ENCODE measurements around the gene SOBP. TPM values are rescaled to one million over a fixed set of nuclear protein-coding genes. Genes with fewer than 3 reads are reported as not detected.

The SOBP gene
- total RNA-seq, 1 experiment from 2014 or later, result 10.1 TPM

DNA sequence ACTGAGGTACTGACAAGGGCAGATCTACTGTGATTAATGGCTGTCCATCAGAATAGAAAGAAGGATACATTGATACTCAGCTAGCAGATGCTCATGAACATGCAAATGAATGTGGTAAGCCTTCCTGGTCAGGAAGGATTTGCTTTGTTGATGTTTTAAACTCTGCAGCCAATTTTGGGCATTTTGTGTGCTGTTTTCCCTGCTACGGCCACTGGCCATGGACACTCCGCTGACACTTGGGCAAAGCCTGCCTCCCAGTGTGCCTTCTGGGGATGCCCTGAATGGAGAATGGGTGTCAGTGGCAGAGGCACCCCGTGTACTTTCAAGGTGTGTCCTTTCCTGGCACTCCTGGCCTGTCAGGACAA, 113.1 kb downstream of the SOBP start:
- POLR2A ChIA-PET, result no interaction called here
- no peaks in the 10 kb centered on the region for H3K27me3 Mint-ChIP-seq (ENCODE audit: low read depth)
- H3K4me3 Mint-ChIP-seq, result no peak overlapping the region
- CTCF ChIA-PET, result no interaction called here
- no peak for DNase-seq (ENCODE audit: low spot score)
- peaks cover 74% of the 10 kb centered on the region for H3K4me1 Mint-ChIP-seq
- TF ChIP-seq RELA (CRISPR knock-in tag; IDR thresholded peaks at IDR 0.05; ENCODE audit: borderline replicate concordance) (no peak), ETV6 (CRISPR knock-in tag; IDR thresholded peaks at IDR 0.05) (no peak), CREB1 (CRISPR knock-in tag; IDR thresholded peaks at IDR 0.05) (no peak), RORB (CRISPR knock-in tag; IDR thresholded peaks at IDR 0.05) (no peak), ATF1 (CRISPR knock-in tag; IDR thresholded peaks at IDR 0.05) (no peak), TEAD1 (CRISPR knock-in tag; IDR thresholded peaks at IDR 0.05) (no peak), ZNF263 (CRISPR knock-in tag; IDR thresholded peaks at IDR 0.05; ENCODE audit: low read depth) (no peak)
- TF ChIP-seq, protein P1, sequence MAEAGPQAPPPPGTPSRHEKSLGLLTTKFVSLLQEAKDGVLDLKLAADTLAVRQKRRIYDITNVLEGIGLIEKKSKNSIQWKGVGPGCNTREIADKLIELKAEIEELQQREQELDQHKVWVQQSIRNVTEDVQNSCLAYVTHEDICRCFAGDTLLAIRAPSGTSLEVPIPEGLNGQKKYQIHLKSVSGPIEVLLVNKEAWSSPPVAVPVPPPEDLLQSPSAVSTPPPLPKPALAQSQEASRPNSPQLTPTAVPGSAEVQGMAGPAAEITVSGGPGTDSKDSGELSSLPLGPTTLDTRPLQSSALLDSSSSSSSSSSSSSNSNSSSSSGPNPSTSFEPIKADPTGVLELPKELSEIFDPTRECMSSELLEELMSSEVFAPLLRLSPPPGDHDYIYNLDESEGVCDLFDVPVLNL (CRISPR knock-in tag; IDR thresholded peaks at IDR 0.05; ENCODE audit: borderline replicate concordance, low read depth), result no peak
- TF ChIP-seq, protein P2, sequence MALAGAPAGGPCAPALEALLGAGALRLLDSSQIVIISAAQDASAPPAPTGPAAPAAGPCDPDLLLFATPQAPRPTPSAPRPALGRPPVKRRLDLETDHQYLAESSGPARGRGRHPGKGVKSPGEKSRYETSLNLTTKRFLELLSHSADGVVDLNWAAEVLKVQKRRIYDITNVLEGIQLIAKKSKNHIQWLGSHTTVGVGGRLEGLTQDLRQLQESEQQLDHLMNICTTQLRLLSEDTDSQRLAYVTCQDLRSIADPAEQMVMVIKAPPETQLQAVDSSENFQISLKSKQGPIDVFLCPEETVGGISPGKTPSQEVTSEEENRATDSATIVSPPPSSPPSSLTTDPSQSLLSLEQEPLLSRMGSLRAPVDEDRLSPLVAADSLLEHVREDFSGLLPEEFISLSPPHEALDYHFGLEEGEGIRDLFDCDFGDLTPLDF (CRISPR knock-in tag; IDR thresholded peaks at IDR 0.05), result no peak
- 0 out of 2 replicates have a peak overlapping the region, but pooled peaks have one; percentile 51 for H3K27ac Mint-ChIP-seq
- ATAC-seq, result no peak
- H3K36me3 Mint-ChIP-seq, result no peaks in the 10 kb centered on the region
- no peaks in the 10 kb centered on the region for H3K9me3 Mint-ChIP-seq

DNA sequence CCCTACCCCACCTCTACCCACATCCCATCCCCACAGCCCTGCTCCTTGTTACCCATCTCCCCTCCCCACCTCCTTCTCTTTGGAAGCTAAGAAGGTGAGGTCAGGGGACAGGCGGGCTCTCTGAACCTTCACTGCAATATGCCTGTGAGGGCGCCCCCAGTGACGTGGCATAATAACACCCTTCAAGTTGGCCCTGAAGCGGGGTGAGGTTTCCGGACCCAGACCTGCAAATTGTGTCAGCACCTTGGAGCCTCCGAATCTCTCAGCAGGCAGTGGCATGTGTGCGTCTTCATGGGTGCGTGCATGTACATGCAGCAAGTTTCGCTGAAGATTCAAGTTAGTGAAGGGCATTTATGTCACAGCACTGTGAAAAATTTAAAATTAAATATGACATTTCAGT, 114.6 kb downstream of the SOBP start:
- no peak overlapping the region for H3K4me3 Mint-ChIP-seq
- ChIA-PET POLR2A (no interaction called here), CTCF (interaction anchor here (0.6 to 1.0 kb wide), 5 partner anchors 11 to 286 kb away, joined by 3 to 4 read pairs (median 4); no protein-coding TSS in a partner anchor)
- DNase-seq (ENCODE audit: low spot score), result peak; percentile 64
- no peaks in the 10 kb centered on the region for H3K36me3 Mint-ChIP-seq
- H3K27ac Mint-ChIP-seq, result no peak overlapping the region
- ATAC-seq, result peak; percentile 40
- no peaks in the 10 kb centered on the region for H3K27me3 Mint-ChIP-seq (ENCODE audit: low read depth)
- H3K4me1 Mint-ChIP-seq, result peaks cover 62% of the 10 kb centered on the region
- H3K9me3 Mint-ChIP-seq, result no peaks in the 10 kb centered on the region
- no peak for TF ChIP-seq ZNF219 (CRISPR knock-in tag; IDR thresholded peaks at IDR 0.05; ENCODE audit: borderline replicate concordance)
- TF ChIP-seq, protein P3, sequence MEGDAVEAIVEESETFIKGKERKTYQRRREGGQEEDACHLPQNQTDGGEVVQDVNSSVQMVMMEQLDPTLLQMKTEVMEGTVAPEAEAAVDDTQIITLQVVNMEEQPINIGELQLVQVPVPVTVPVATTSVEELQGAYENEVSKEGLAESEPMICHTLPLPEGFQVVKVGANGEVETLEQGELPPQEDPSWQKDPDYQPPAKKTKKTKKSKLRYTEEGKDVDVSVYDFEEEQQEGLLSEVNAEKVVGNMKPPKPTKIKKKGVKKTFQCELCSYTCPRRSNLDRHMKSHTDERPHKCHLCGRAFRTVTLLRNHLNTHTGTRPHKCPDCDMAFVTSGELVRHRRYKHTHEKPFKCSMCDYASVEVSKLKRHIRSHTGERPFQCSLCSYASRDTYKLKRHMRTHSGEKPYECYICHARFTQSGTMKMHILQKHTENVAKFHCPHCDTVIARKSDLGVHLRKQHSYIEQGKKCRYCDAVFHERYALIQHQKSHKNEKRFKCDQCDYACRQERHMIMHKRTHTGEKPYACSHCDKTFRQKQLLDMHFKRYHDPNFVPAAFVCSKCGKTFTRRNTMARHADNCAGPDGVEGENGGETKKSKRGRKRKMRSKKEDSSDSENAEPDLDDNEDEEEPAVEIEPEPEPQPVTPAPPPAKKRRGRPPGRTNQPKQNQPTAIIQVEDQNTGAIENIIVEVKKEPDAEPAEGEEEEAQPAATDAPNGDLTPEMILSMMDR (IDR thresholded peaks at IDR 0.05), result 0 out of 2 replicates have a peak, but pooled peaks have one; percentile 21

DNA sequence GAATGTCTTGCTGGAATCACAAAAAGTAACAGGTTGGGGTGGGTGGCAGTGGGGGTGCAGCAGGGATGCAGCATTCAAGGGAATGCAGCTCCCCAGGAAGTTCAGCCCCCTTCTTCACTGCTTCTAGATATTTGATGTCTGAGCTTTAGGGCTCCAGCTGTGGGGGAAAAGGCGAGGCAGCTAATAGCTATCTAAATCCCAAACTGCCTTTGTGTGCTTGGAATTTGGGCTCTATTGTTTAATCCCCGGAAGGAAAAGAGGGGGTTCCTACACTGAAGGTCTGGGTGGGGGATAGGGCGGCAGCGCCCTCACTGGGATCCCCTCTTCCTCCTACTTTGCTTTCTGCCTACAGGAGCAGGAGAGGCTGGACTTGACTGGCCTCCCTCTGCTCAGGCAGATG, 116.5 kb downstream of the SOBP start:
- H3K27ac Mint-ChIP-seq, result no peak overlapping the region
- peak; percentile 11 for ATAC-seq
- ChIA-PET CTCF (interaction anchor here (0.7 to 2.3 kb wide), 6 partner anchors 13 to 1245 kb away, joined by 3 to 8 read pairs (median 3); partner anchors contain the start of genes CRYBG1 and PDSS2), POLR2A (interaction anchor here (0.7 kb wide), 1 partner anchor 43 kb away, joined by 5 read pairs; no protein-coding TSS in a partner anchor)
- H3K36me3 Mint-ChIP-seq, result no peaks in the 10 kb centered on the region
- no peaks in the 10 kb centered on the region for H3K9me3 Mint-ChIP-seq
- no peak overlapping the region for H3K4me3 Mint-ChIP-seq
- DNase-seq (ENCODE audit: low spot score), result no peak
- H3K27me3 Mint-ChIP-seq (ENCODE audit: low read depth), result no peaks in the 10 kb centered on the region
- TF ChIP-seq, protein P4, sequence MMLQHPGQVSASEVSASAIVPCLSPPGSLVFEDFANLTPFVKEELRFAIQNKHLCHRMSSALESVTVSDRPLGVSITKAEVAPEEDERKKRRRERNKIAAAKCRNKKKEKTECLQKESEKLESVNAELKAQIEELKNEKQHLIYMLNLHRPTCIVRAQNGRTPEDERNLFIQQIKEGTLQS (CRISPR knock-in tag; conservative IDR thresholded peaks at IDR 0.05), result no peak
- TF ChIP-seq ZNF396 (CRISPR knock-in tag; IDR thresholded peaks at IDR 0.05; ENCODE audit: borderline replicate concordance), result no peak
- TF ChIP-seq CREB1 (CRISPR knock-in tag; IDR thresholded peaks at IDR 0.05), result no peak
- no peak for TF ChIP-seq FOXJ3 (CRISPR knock-in tag; IDR thresholded peaks at IDR 0.05; ENCODE audit: borderline replicate concordance)
- TF ChIP-seq, protein P5, sequence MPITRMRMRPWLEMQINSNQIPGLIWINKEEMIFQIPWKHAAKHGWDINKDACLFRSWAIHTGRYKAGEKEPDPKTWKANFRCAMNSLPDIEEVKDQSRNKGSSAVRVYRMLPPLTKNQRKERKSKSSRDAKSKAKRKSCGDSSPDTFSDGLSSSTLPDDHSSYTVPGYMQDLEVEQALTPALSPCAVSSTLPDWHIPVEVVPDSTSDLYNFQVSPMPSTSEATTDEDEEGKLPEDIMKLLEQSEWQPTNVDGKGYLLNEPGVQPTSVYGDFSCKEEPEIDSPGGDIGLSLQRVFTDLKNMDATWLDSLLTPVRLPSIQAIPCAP (CRISPR knock-in tag; IDR thresholded peaks at IDR 0.05), result no peak
- no peak for TF ChIP-seq ELF4 (CRISPR knock-in tag; IDR thresholded peaks at IDR 0.05; ENCODE audit: low read depth)
- TF ChIP-seq TP53 (CRISPR knock-in tag; IDR thresholded peaks at IDR 0.05), result no peak
- no peak for TF ChIP-seq PRRX2 (CRISPR knock-in tag; IDR thresholded peaks at IDR 0.05)
- TF ChIP-seq, protein P6, sequence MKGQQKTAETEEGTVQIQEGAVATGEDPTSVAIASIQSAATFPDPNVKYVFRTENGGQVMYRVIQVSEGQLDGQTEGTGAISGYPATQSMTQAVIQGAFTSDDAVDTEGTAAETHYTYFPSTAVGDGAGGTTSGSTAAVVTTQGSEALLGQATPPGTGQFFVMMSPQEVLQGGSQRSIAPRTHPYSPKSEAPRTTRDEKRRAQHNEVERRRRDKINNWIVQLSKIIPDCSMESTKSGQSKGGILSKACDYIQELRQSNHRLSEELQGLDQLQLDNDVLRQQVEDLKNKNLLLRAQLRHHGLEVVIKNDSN (CRISPR knock-in tag; IDR thresholded peaks at IDR 0.05), result no peak
- no peak for TF ChIP-seq ESRRA (CRISPR knock-in tag; IDR thresholded peaks at IDR 0.05; ENCODE audit: borderline replicate concordance)
- TF ChIP-seq CREM (CRISPR knock-in tag; IDR thresholded peaks at IDR 0.05), result no peak
- no peak for TF ChIP-seq CBFB (CRISPR knock-in tag; IDR thresholded peaks at IDR 0.05; ENCODE audit: low read depth)
- TF ChIP-seq SP1 (CRISPR knock-in tag; conservative IDR thresholded peaks at IDR 0.05), result no peak
- H3K4me1 Mint-ChIP-seq, result peaks cover 61% of the 10 kb centered on the region

Measured in WTC11 (cell line).